Ishikawa (cell line): ENCODE data around the gene ARHGEF28.

ENCODE experiments used
- CEBPB ChIP-seq: IDR thresholded peaks from 2 replicates; pipeline ENCODE4 v1.6.1; 2012
- CREB1 ChIP-seq: IDR thresholded peaks from 2 replicates; pipeline ENCODE4 v1.6.1; 2012; ENCODE audit warnings: low read depth
- EGR1 ChIP-seq: IDR thresholded peaks from 2 replicates; pipeline ENCODE4 v1.6.1; 2012
- EP300 ChIP-seq: IDR thresholded peaks from 2 replicates; pipeline ENCODE4 v1.6.1; 2012; ENCODE audit warnings: borderline replicate concordance
- FOXM1 ChIP-seq: IDR thresholded peaks from 2 replicates; pipeline ENCODE4 v1.6.1; 2012; ENCODE audit warnings: low read depth, borderline replicate concordance
- NFIC ChIP-seq: IDR thresholded peaks from 2 replicates; pipeline ENCODE4 v1.6.1; 2012
- RAD21 ChIP-seq: IDR thresholded peaks from 2 replicates; pipeline ENCODE4 v1.6.1; 2012; ENCODE audit warnings: low read depth
- REST ChIP-seq: IDR thresholded peaks from 2 replicates; pipeline ENCODE4 v1.6.1; 2012; ENCODE audit warnings: low read depth, mild to moderate bottlenecking
- TAF1 ChIP-seq: IDR thresholded peaks from 2 replicates; pipeline ENCODE4 v1.6.1; 2012; ENCODE audit warnings: low read depth, mild to moderate bottlenecking
- TCF12 ChIP-seq: IDR thresholded peaks from 2 replicates; pipeline ENCODE4 v1.6.1; 2012; ENCODE audit warnings: low read depth
- TEAD4 ChIP-seq: IDR thresholded peaks from 2 replicates; pipeline ENCODE4 v1.6.1; 2012
- YY1 ChIP-seq: IDR thresholded peaks from 2 replicates; pipeline ENCODE4 v1.6.1; 2012; ENCODE audit warnings: low read depth
- ZBTB7A ChIP-seq: IDR thresholded peaks from 2 replicates; pipeline ENCODE4 v1.6.1; 2012; ENCODE audit warnings: low read depth
- TF ChIP-seq, protein P1 (sequence below): IDR thresholded peaks from 2 replicates; pipeline ENCODE4 v1.6.1; 2012
- TF ChIP-seq, protein P2 (sequence below): IDR thresholded peaks from 2 replicates; pipeline ENCODE4 v1.6.1; 2012

Gene ARHGEF28

DNA sequence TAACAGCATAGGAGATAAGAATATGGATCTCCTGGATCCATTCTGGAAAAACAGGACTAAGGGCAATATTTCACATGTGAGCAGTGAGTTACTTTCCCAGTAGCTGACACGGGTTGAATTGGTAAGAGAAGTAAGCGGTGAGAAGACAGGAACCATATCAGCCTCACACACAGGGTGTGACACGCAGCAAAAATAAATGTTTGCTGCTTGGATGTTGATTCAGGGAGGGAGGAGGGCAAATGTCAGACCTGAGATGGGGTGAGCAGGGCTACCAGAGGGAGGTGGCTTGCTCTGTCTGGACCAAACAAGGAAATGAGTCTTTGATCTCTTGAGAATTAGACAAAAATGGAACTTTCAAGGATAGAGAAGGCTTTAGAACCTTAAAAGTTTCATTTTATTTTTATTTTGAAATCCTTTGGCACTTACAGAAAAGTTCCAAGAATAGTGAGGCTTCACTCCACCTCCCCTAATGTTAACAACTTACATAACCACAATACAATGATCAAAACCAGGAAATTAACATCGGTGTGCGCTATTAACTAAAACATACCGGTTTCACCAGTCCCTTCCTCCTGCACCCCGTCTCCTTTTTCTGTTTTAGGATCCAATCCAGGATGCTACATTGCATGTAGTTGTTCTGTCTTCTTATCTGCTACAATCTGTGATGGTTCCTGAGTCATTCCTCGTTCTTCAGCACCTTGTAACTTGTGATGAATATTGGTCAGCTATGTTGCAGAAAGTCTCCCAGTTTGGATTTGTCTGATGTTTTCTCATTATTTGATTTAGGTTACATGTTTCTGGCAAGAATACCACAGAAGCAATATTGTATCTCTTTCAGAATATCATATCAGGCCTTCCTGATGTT, 20.5 kb upstream of the ARHGEF28 start:
- TF ChIP-seq CREB1 (no peak), YY1 (no peak)

DNA sequence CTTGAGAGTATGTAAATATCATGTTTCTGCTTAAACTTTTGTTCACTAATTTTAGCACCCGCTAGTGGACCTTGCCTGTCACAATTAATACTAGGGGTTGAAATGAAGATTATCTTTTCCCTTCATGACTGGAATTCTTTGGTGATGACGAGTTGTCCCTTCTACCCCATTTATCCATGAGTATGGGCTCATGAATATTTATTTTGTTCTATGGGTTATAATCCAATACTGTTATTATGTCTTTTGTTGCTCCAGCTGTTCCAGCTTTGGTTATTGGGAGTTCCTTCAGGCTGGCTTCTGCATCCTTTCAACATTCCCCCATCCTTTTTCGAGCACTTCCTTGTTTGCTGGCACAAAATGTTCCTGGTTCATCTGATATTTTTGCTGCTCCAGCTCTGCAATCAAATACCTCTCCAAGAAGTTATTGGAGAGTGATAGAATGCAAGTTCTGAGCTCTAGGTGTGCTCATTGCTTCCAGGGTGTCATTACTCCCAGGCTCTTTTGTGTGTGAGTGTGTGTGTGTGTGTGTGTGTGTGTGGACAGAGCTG, 19.7 kb upstream of the ARHGEF28 start:
- TF ChIP-seq CEBPB (no peak), TEAD4 (no peak), CREB1 (no peak), ZBTB7A (no peak), TAF1 (no peak), EP300 (no peak), TCF12 (no peak), EGR1 (no peak), YY1 (no peak), FOXM1 (no peak), REST (no peak)
- TF ChIP-seq, protein P1, sequence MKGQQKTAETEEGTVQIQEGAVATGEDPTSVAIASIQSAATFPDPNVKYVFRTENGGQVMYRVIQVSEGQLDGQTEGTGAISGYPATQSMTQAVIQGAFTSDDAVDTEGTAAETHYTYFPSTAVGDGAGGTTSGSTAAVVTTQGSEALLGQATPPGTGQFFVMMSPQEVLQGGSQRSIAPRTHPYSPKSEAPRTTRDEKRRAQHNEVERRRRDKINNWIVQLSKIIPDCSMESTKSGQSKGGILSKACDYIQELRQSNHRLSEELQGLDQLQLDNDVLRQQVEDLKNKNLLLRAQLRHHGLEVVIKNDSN: no peak
- TF ChIP-seq, protein P2, sequence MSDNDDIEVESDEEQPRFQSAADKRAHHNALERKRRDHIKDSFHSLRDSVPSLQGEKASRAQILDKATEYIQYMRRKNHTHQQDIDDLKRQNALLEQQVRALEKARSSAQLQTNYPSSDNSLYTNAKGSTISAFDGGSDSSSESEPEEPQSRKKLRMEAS: no peak

DNA sequence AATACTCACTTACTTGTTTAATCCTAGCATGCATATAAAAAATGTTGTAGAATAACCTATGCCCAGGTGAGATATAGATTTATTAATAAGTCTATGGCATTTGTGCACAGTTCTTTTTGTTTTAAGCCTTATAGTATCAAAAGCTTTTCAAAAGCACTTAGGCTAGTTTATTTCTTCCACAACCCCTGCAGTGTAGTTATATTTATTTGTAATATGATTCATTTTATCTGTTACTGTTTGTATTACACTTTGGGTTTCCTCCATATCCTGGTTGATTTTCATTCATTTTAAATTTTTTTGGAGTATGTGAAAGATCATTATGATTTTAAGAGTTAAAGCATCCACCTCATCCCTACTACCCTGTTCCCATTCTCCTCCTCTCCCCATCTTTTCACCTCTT, 18.8 kb upstream of the ARHGEF28 start:
- no peak for TF ChIP-seq ZBTB7A
- no peak for TF ChIP-seq CEBPB
- no peak for TF ChIP-seq YY1
- no peak for TF ChIP-seq TEAD4
- TF ChIP-seq REST: no peak
- TF ChIP-seq NFIC: no peak
- no peak for TF ChIP-seq EGR1
- no peak for TF ChIP-seq CREB1
- no peak for TF ChIP-seq TAF1
- no peak for TF ChIP-seq TCF12
- TF ChIP-seq EP300: no peak
- no peak for TF ChIP-seq FOXM1

DNA sequence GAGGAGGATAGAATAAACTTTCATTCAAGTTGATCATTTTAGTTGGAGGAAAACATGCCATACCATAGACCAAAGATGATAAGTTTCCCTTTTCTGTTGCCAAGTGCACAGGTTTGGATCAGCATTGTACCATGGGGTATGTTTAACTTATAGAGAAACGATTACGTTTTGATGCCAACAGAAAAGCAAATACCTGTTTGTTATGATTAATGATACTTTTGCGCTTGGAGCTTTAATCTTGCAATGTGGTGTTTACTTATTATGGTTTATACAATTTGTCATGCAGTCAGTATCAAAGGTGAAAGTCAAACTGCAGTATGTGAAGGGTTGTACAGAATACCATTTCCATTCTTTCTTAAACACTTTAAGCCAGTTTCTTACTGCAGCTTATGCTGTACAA, 13.2 kb upstream of the ARHGEF28 start:
- TF ChIP-seq TCF12 (no peak), YY1 (no peak), CREB1 (no peak), FOXM1 (no peak), REST (no peak), TEAD4 (no peak), ZBTB7A (no peak), NFIC (no peak), EP300 (no peak), EGR1 (no peak), TAF1 (no peak), RAD21 (no peak), CEBPB (no peak)
- TF ChIP-seq, protein P1: no peak
- TF ChIP-seq, protein P2: no peak
